Natural killer cell treated with Interleukin-12 subunit alpha and Interleukin-12 subunit beta and Interleukin-15 and Interleukin-18, amount 100 ng/mL, for 72 hours (primary cell): ENCODE data around the gene DDR2. TPM values are rescaled to one million over a fixed set of nuclear protein-coding genes. Genes with fewer than 3 reads are reported as not detected.

Experiments used
- ATAC-seq, 2 donors: fragments of 150-1000 bp; cut with Tn5 transposase in 1 of 2; sonication (Bioruptor Pico), chemical (Tn5 transposase) in 1 of 2; 2 replicates each; pipeline ENCODE4 v1.10.0; 2021
- DNase-seq: peaks from one replicate; pipeline ENCODE4 v3.0.0; 2022; ENCODE audit warnings: low spot score
- H3K27ac Mint-ChIP-seq, 2 donors: 1 replicate in 1 of 2; 2 replicates in 1 of 2; pipeline ENCODE4 v1.8.0; 2022; ENCODE audit warnings: mixed read lengths in 2 of 2, mild to moderate bottlenecking in 1 of 2, moderate library complexity in 1 of 2
- H3K27me3 Mint-ChIP-seq, 2 donors: 1 replicate in 1 of 2; 2 replicates in 1 of 2; pipeline ENCODE4 v1.8.0; 2022; ENCODE audit warnings: mixed read lengths in 2 of 2
- H3K36me3 Mint-ChIP-seq: one replicate; pipeline ENCODE4 v1.8.0; 2022; ENCODE audit warnings: mixed read lengths
- H3K4me1 Mint-ChIP-seq, 2 donors: 1 replicate in 1 of 2; 2 replicates in 1 of 2; pipeline ENCODE4 v1.8.0; 2022; ENCODE audit warnings: low read depth in 2 of 2, mixed read lengths in 2 of 2, mild to moderate bottlenecking in 1 of 2
- H3K4me3 Mint-ChIP-seq: one replicate; pipeline ENCODE4 v1.8.0; 2022; ENCODE audit warnings: mixed read lengths
- H3K9me3 Mint-ChIP-seq: 2 replicates; pipeline ENCODE4 v1.8.0; 2022; ENCODE audit warnings: mixed read lengths
- total RNA-seq, 2 donors: library from RNA; stranded (reverse); gene quantifications; one replicate each; pipeline ENCODE4 v1.2.3, GENCODE V29; 2022

The DDR2 gene
- total RNA-seq, 2 donors from 2014 or later = 0.57 to 2.3 TPM

DNA sequence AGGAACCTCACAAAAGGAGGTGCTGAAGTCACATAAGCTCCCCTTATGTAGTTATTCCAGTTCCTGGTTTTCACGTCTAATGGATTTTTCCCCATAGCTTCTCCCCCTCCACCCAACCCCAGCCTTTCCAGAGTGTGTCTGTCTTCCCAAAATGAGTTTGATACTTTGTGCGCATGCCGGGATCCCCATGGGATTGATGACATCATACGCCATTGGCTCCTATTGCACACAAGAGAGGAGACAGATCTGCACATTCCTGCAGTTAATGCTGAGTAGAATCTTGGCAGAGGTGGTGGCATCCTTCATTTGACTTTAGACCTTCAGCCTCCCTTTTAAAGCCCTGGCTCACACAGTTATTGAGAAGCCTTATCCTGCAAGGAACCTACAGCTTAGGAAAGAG is 71.4 kb downstream of the DDR2 start:
- H3K27me3 Mint-ChIP-seq = no peaks in the 10 kb centered on the region
- no peaks in the 10 kb centered on the region for H3K36me3 Mint-ChIP-seq
- no peaks in the 10 kb centered on the region for H3K4me1 Mint-ChIP-seq
- DNase-seq (no peak), ATAC-seq (no peak)
- H3K27ac Mint-ChIP-seq = no peak overlapping the region
- no peak overlapping the region for H3K4me3 Mint-ChIP-seq
- no peaks in the 10 kb centered on the region for H3K9me3 Mint-ChIP-seq

DNA sequence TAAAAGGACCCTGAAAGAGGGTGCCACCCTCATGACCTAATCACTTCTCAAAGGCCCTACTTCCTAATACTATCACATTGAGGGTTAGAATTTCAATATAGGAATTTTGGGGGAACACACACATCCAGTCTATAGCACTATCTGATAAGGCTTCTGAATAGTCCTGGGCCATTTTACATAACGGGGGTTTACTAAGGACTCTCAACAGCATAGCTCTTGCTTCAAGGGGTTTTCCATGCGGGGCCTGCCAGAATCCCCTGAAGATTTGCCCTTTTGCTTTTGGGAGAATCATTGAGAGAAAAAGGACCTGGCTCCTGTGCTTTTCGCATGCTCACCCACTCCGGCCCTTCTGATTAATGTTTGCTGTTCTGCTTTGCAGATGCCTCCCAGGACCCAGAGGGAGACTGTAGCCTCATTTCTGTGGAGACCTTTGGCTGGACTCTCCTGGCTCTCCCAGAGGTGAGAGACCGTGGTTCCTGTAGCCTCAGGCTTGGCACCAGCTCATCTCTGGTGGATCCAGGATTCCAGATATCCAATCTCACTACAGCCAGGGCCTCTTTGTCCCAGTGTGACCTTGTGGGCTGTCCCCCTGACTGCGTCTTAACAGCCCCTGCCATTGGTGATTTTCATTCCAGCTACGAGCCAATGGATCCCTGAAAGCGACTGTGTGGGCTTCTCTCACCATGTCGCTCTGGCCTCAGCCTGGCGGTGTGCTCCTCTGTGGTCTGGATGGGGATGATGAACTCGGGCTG is 72.6 kb downstream of the DDR2 start:
- ATAC-seq = no peak
- Mint-ChIP-seq H3K27ac (no peak overlapping the region), H3K36me3 (no peaks in the 10 kb centered on the region), H3K4me1 (no peaks in the 10 kb centered on the region), H3K4me3 (no peak overlapping the region), H3K9me3 (no peaks in the 10 kb centered on the region), H3K27me3 (peaks cover 0 to 2% of the 10 kb centered on the region in 2 donors)
- no peak for DNase-seq

DNA sequence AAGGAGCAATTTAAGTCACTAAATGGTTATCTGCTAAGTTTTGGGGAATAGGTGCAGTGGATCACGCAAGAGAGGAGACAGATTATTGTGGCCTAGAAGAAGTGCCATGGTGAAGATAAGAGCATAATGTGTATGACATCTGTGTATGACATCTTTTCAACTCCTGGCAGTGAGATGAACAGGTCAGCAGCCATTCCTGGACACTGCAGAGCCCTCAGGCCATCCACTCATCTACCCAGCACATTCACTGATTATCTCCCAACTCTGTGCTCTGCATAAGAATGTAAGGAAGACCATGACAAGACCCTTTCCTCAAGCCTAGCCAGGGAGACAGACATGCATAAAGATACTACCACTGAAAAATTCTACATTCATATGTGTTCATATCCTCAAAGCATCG is 73.7 kb downstream of the DDR2 start:
- no peak for DNase-seq
- Mint-ChIP-seq H3K36me3 (no peaks in the 10 kb centered on the region), H3K27ac (no peak overlapping the region), H3K4me3 (no peak overlapping the region), H3K9me3 (no peaks in the 10 kb centered on the region), H3K27me3 (peaks cover 0 to 2% of the 10 kb centered on the region in 2 donors), H3K4me1 (no peaks in the 10 kb centered on the region)
- no peak for ATAC-seq

DNA sequence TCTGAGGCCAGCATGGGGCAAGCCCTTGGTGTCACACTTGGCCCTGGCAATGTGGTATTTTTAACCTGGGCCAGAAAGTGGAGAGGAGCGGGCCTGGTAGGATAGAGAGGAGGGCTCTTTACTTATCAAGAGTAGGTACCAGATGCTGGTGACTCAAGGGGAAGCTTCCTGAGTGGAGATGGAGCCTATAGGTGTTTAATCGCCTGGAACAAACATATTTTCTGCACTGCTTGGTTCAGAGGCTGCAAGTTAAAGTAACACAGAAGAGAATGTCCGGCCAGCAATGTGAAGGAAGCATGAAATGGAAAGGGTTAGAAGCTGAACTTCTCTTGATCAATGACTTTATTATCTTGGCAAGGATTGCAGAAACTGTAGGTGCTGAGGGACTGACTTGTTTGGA is 74.3 kb downstream of the DDR2 start:
- no peak overlapping the region for H3K27ac Mint-ChIP-seq
- ATAC-seq (no peak), DNase-seq (no peak)
- H3K27me3 Mint-ChIP-seq = peaks cover 0 to 2% of the 10 kb centered on the region in 2 donors
- H3K36me3 Mint-ChIP-seq = no peaks in the 10 kb centered on the region
- H3K4me1 Mint-ChIP-seq = no peaks in the 10 kb centered on the region
- H3K9me3 Mint-ChIP-seq = no peaks in the 10 kb centered on the region
- no peak overlapping the region for H3K4me3 Mint-ChIP-seq

DNA sequence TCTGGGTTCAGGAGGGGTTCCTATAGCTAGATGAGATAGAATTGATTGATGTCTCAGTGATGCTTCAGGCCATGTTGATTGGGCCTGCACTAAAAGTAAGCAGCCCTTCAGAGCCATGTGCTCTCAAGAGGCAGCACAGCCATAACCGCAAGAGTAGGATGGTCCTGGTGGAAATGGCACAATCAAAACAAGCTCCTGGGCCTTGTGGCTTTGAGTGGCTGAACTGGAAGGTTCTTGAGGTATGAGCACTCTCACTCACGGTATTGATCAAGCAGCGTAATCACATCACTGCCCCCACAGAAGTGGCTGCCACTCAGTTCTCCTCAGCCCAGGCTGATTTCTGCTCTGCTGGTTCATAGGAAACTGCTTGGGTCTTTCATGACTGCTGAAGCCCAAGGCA is 76.0 kb downstream of the DDR2 start:
- no peak overlapping the region for H3K4me3 Mint-ChIP-seq
- ATAC-seq = no peak
- no peaks in the 10 kb centered on the region for H3K36me3 Mint-ChIP-seq
- no peak for DNase-seq
- no peak overlapping the region for H3K27ac Mint-ChIP-seq
- no peaks in the 10 kb centered on the region for H3K9me3 Mint-ChIP-seq
- H3K4me1 Mint-ChIP-seq = no peaks in the 10 kb centered on the region
- H3K27me3 Mint-ChIP-seq = peaks cover 0 to 7% of the 10 kb centered on the region in 2 donors

DNA sequence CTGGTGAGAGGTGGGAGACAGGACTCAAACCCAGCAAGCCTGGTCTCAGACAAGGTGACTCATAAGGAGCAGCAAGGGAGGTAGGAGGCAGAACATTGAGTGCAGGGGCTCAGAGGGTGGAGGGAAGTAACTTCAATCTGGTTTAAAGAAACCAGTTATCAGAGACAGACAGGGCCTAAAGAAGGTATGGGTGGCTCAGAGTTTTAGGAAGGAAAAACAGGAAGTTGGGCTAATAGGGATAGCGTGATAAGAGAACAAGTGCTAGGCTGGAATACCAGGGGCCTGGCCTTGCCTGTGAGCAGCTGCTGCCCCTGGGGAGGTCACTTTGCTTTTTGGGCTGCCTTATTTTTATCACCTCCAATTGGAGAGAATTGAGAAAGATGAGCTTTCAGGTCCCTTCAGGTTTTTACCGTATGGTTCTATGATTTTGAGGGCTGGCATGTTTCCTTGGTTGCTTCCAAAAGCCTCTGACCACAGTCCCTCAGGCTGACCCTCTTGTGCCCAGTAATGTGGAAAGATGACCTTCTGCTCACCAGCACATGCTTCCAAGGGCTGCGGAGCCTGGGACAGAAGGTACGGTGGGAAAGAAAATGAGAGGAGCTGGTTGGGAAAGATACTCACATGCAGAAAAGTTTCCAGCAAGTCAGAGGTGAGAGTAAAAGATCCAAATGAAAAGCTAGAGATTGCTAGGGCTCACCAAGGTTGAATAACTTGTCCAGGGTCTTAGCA is 77.0 kb downstream of the DDR2 start:
- Mint-ChIP-seq H3K27ac (no peak overlapping the region), H3K36me3 (no peaks in the 10 kb centered on the region), H3K27me3 (peaks cover 0 to 9% of the 10 kb centered on the region in 2 donors), H3K9me3 (no peaks in the 10 kb centered on the region), H3K4me1 (no peaks in the 10 kb centered on the region), H3K4me3 (no peak overlapping the region)
- ATAC-seq = no peak
- DNase-seq = no peak

DNA sequence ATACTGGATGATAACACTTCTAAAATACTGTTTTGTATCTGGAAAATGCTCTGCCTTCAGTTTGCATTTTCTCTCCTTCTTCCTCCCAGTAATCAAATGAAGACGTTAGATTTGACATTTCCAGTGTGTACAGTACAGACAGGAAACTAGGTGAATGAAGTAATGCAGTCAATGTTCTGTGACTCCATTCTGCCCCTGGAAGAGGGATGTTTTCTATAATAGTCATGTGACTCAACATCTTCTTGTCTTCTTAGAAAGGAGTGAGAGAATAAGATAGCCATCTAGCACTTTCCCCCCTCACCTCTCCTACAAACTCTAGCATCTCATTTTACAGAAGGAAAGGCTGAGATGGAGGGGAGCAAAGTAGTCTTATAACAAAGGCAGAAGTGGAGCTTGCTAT is 77.6 kb downstream of the DDR2 start:
- H3K36me3 Mint-ChIP-seq = no peaks in the 10 kb centered on the region
- H3K4me1 Mint-ChIP-seq = no peaks in the 10 kb centered on the region
- DNase-seq (no peak), ATAC-seq (no peak)
- H3K27me3 Mint-ChIP-seq = peaks cover 2 to 12% of the 10 kb centered on the region in 2 donors
- no peak overlapping the region for H3K27ac Mint-ChIP-seq
- H3K9me3 Mint-ChIP-seq = no peaks in the 10 kb centered on the region
- no peak overlapping the region for H3K4me3 Mint-ChIP-seq

DNA sequence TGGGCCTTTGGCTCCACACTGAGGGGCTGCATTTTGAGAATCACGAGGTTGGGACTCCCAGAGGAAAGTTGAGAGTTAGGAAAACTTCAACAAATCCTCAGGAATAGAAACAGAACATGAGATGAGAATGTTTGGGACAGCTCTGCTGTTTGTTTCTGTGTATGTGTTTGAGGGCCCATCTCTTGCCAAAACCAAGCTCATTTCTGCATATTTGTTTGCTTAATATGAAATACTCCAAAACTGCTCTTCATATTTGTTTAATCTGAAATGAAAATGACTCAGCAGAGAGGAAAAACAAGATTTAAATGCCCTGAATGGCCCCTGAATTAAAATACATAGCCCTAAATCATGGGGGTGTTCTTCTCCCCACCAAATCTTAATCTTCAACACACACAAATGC is 78.1 kb downstream of the DDR2 start:
- ATAC-seq (no peak), DNase-seq (no peak)
- no peak overlapping the region for H3K27ac Mint-ChIP-seq
- no peak overlapping the region for H3K4me3 Mint-ChIP-seq
- H3K27me3 Mint-ChIP-seq = peaks cover 6 to 17% of the 10 kb centered on the region in 2 donors
- no peaks in the 10 kb centered on the region for H3K9me3 Mint-ChIP-seq
- H3K4me1 Mint-ChIP-seq = no peaks in the 10 kb centered on the region
- H3K36me3 Mint-ChIP-seq = no peaks in the 10 kb centered on the region

DNA sequence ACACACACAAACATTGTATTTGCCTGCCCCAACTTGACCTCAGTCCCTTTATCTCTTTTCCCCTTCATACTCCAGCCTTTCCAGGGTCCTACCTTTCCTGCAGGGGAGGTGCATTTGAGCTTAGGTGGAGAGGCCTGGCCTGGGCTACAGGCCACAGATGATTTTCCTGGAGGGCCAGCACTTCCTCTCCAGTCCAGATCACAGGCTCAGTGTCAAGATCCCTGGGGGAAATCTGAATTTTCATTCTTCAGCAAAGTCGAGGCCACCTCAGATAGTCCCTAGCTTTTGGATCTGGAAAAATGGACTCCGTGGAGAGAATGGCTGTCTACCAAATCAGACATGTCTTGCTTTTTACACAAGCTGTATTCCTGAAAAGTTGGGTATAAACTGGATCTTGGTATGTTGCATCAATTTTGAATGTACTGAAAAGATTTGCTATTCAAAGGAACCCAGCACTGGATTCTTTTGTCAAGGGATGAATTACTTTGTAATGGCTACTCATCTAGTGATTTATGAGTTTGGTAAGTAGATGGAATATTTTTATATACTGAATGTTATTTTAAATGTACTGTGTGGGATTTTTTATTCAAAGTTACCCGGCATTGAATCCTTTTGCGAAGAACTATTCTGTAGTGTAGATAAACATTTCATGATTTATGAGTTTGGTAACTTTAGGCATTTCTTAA is 78.7 kb downstream of the DDR2 start:
- no peak for DNase-seq
- peaks cover 11 to 19% of the 10 kb centered on the region in 2 donors for H3K27me3 Mint-ChIP-seq
- H3K9me3 Mint-ChIP-seq = no peaks in the 10 kb centered on the region
- H3K27ac Mint-ChIP-seq = no peak overlapping the region
- no peaks in the 10 kb centered on the region for H3K4me1 Mint-ChIP-seq
- no peaks in the 10 kb centered on the region for H3K36me3 Mint-ChIP-seq
- no peak overlapping the region for H3K4me3 Mint-ChIP-seq
- ATAC-seq = no peak

DNA sequence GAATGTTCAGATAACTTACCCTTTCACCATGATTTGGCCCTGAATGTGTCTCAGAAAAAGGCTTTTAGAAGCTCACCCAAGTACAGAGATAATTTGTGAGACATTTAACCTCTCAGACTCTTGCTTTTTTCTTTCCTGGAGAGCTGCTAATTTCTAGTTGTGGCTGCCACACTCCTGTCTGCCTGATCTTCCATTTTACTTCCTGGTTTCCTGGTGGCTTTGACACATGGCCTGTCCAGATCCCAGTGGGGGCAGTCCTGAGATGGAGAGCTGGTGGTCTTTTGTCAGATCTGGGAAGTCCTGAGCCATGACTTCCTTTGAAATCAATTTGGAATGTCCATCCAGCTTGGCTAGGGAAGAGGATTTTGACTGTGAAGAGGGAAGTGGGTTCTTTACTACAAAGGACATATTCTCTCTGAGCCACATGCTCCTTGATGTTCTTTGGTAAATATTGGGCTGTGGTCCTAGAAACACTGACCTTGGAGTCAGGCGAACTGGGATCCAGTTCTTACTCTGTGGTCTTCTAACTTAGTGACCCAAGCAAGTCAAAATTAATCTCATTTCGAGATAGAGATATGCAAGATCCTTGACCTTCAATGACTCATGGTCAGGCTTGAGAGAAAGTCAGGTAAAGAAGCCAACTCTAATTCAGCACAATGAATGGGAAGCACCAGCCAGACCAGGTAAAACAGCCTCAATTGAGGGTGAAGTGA is 80.2 kb downstream of the DDR2 start:
- no peak for ATAC-seq
- peaks cover 12 to 21% of the 10 kb centered on the region in 2 donors for H3K27me3 Mint-ChIP-seq

DNA sequence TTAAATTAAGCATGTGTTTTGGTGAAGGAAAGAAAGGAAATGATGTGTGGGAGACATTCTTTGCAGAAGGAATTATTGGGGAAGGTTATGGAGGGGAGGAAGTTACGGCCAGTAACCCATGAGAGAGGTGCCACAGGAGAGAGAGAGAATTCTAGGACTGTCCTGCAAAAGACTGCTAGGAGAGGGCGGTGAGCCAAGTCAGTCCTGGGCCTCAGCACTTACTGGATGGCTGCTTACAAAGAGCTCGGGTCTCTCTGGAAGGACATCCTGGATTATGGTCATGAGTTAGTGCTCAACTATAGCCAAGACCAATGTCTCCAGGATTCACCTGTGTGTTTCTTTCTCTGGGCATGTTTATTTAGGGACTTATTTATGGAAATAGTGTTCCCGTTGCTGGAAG is 83.9 kb downstream of the DDR2 start:
- Mint-ChIP-seq H3K27ac (no peak overlapping the region), H3K4me3 (no peak overlapping the region), H3K9me3 (no peaks in the 10 kb centered on the region), H3K27me3 (peaks cover 12 to 24% of the 10 kb centered on the region in 2 donors), H3K36me3 (no peaks in the 10 kb centered on the region), H3K4me1 (no peaks in the 10 kb centered on the region)
- ATAC-seq (no peak), DNase-seq (no peak)

More for the DNA sequence above, 80.2 kb downstream of the DDR2 start:
- no peaks in the 10 kb centered on the region for H3K36me3 Mint-ChIP-seq
- no peaks in the 10 kb centered on the region for H3K9me3 Mint-ChIP-seq
- H3K27ac Mint-ChIP-seq = no peak overlapping the region
- DNase-seq = no peak
- no peaks in the 10 kb centered on the region for H3K4me1 Mint-ChIP-seq
- H3K4me3 Mint-ChIP-seq = no peak overlapping the region

DNA sequence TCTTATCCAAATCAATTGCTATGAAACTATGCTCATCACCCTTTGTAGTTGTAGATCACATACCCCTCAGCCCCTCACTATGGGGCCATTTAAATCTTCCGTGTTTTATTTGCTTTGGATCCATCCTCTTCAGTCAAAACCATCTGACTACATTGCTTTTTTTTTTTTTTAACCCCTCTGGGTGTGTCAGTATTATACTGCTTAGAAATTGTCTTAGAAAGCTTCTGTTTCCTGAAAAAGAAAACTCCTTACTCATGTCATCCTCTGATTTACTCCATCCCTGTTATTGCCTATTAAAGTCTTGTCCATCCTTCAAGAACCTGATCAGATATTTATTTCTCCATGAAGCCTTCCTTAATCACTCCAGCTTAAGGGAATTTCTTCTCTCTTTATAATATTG is 84.3 kb downstream of the DDR2 start:
- Mint-ChIP-seq H3K27me3 (peaks cover 12 to 24% of the 10 kb centered on the region in 2 donors), H3K4me3 (no peak overlapping the region), H3K27ac (no peak overlapping the region), H3K4me1 (no peaks in the 10 kb centered on the region), H3K36me3 (no peaks in the 10 kb centered on the region), H3K9me3 (no peaks in the 10 kb centered on the region)
- ATAC-seq (no peak), DNase-seq (no peak)

DNA sequence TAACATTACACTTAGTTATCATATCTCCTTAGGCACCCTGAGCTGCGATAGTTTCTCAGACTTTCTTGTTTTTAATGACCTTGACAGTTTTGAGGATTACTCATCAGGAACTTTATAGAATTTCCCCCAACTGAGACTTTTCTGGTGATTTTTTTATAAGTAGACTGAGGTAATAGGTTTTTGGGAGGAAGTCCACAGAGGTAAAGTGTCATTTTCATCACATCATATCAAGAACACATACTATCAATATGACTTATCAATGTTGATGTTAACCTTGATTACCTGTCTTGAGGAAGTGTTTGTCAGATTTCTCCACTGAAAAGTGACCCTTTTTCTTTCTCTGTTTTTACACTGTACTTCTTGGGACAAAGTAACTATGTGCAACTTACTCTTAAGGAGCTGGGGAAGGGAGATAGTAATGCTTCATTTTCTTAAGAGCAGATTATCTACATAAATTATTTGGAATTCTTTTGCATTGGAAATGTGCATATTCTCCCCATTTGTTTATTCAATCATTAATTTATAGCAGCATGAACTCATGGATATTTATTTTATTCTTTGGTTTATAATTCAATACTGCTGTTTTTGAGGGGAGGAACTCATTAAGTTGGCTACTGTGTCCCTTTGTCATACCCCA is 85.4 kb downstream of the DDR2 start:
- ATAC-seq = no peak
- H3K4me3 Mint-ChIP-seq = no peak overlapping the region
- peaks cover 12 to 21% of the 10 kb centered on the region in 2 donors for H3K27me3 Mint-ChIP-seq
- DNase-seq = no peak
- no peaks in the 10 kb centered on the region for H3K36me3 Mint-ChIP-seq
- no peak overlapping the region for H3K27ac Mint-ChIP-seq
- no peaks in the 10 kb centered on the region for H3K9me3 Mint-ChIP-seq
- no peaks in the 10 kb centered on the region for H3K4me1 Mint-ChIP-seq
